Neutrophil (primary cell): ENCODE measurements around the gene SOWAHC.
"Not testable (repeated sequence)": the region's sequence is repeated elsewhere in the genome, so short reads cannot be mapped to it uniquely, and the experiment has no call there.

Experiments used
- H3K27ac ChIP-seq: fragments of 200-600 bp; sonication (generic); 2 replicates; pipeline ENCODE4 v1.5.1; 2016; ENCODE audit warnings: mild to moderate bottlenecking, moderate library complexity
- H3K27me3 ChIP-seq: fragments of 200-600 bp; sonication (generic); 2 replicates; pipeline ENCODE4 v1.6.0; 2016; ENCODE audit warnings: mild to moderate bottlenecking
- H3K36me3 ChIP-seq: fragments of 200-600 bp; sonication (generic); 2 replicates; pipeline ENCODE4 v1.5.1; 2017
- H3K4me1 ChIP-seq, 2 experiments: fragments of 200-600 bp in 1 of 2; sonication (generic) in 1 of 2; 1 replicate in 1 of 2; 2 replicates in 1 of 2; pipeline versions ENCODE4 v1.5.1 to v1.6.1; 2013 to 2016; ENCODE audit warnings: low read depth in 1 of 2, low read length in 1 of 2, mild to moderate bottlenecking in 1 of 2, moderate library complexity in 1 of 2; ENCODE audit not compliant: control insufficient read depth in 1 of 2, insufficient read depth in 1 of 2
- H3K4me3 ChIP-seq, 2 experiments: fragments of 200-600 bp in 1 of 2; sonication (generic) in 1 of 2; 1 replicate in 1 of 2; 2 replicates in 1 of 2; pipeline ENCODE4 v1.5.1; 2013 to 2016; ENCODE audit warnings: low read depth in 1 of 2, low read length in 1 of 2, mild to moderate bottlenecking in 1 of 2, moderate library complexity in 1 of 2
- H3K9me3 ChIP-seq: fragments of 200-600 bp; sonication (generic); 2 replicates; pipeline ENCODE4 v1.5.1; 2016
- CTCF ChIP-seq: fragments of 200-600 bp; sonication (generic); IDR thresholded peaks from 2 replicates; pipeline ENCODE4 v1.5.1; 2016; ENCODE audit warnings: antibody characterized with exemption

Gene SOWAHC

GRCh38 chr2:109637749-109638570 lies 23.8 kb downstream of the SOWAHC start:
- no peak overlapping the region for H3K4me3 ChIP-seq
- no peaks in the 10 kb centered on the region for H3K9me3 ChIP-seq
- H3K4me1 ChIP-seq: peaks cover 0 to 3% of the 10 kb centered on the region in 2 experiments
- no peaks in the 10 kb centered on the region for H3K36me3 ChIP-seq
- TF ChIP-seq CTCF: no peak
- H3K27me3 ChIP-seq: peaks cover 4% of the 10 kb centered on the region
- no peak overlapping the region for H3K27ac ChIP-seq

GRCh38 chr2:109638795-109639194 lies 24.6 kb downstream of the SOWAHC start:
- H3K27ac ChIP-seq: no peak overlapping the region
- TF ChIP-seq CTCF: no peak
- no peaks in the 10 kb centered on the region for H3K36me3 ChIP-seq
- H3K4me1 ChIP-seq: peaks cover 0 to 3% of the 10 kb centered on the region in 2 experiments
- no peak overlapping the region for H3K4me3 ChIP-seq
- H3K9me3 ChIP-seq: no peaks in the 10 kb centered on the region
- no peaks in the 10 kb centered on the region for H3K27me3 ChIP-seq

- H3K4me1 ChIP-seq, H3K36me3 ChIP-seq: not testable (repeated sequence)
Observed at GRCh38 chr2:109640000-109640399, 25.8 kb downstream of the SOWAHC start.

GRCh38 chr2:109644571-109645275 lies 30.6 kb downstream of the SOWAHC start:
- Histone ChIP-seq H3K27ac (no peak overlapping the region), H3K4me3 (no peak overlapping the region)
- no peak for TF ChIP-seq CTCF

More at GRCh38 chr2:109640000-109640399, 25.8 kb downstream of the SOWAHC start:
- not testable (repeated sequence) for H3K27me3 ChIP-seq, H3K27ac ChIP-seq, H3K4me3 ChIP-seq, H3K9me3 ChIP-seq

GRCh38 chr2:109645412-109646184 lies 31.4 kb downstream of the SOWAHC start:
- no peaks in the 10 kb centered on the region for H3K4me1 ChIP-seq
- no peak for TF ChIP-seq CTCF
- H3K36me3 ChIP-seq: no peaks in the 10 kb centered on the region
- H3K27me3 ChIP-seq: no peaks in the 10 kb centered on the region
- H3K27ac ChIP-seq: no peak overlapping the region
- H3K4me3 ChIP-seq: no peak overlapping the region
- H3K9me3 ChIP-seq: no peaks in the 10 kb centered on the region

More at GRCh38 chr2:109644571-109645275, 30.6 kb downstream of the SOWAHC start:
- H3K4me1 ChIP-seq: no peaks in the 10 kb centered on the region
- no peaks in the 10 kb centered on the region for H3K36me3 ChIP-seq
- H3K9me3 ChIP-seq: no peaks in the 10 kb centered on the region
- no peaks in the 10 kb centered on the region for H3K27me3 ChIP-seq
